ENCODE measurements around the gene CD2. TPM values are rescaled to one million over a fixed set of nuclear protein-coding genes. Genes with fewer than 3 reads are reported as not detected.

CD2 gene
- total and polyA plus RNA-seq, 2 donors (not counting 3 experiments of a cell fraction or from before 2014, with no cell fraction given) = not detected

- dilution Hi-C loops (cut with MboI; ENCODE audit: extremely low pct_ligation_motif_present, low sequenced_read_pairs) (no loop called here), intact Hi-C loops (cut with micrococcal nuclease) (no loop called here)
- Histone ChIP-seq H3K4me2 (ENCODE audit: insufficient read depth, low read length) (no peak overlapping the region), H3K27ac (ENCODE audit: insufficient read depth, low read depth, low read length) (no peak overlapping the region), H3K9me3 (replicated peaks; ENCODE audit: control insufficient read depth, insufficient read depth, low read length) (no peaks in the 10 kb centered on the region), H2AFZ (ENCODE audit: low read depth, low read length) (no peak overlapping the region), H3K9me1 (replicated peaks; ENCODE audit: control insufficient read depth, extremely low read depth, insufficient read depth, low read length) (no peaks in the 10 kb centered on the region), H3K9ac (replicated peaks; ENCODE audit: extremely low read depth, insufficient read depth, low read length) (no peak overlapping the region), H3K36me3 (ENCODE audit: control insufficient read depth in 2 of 2, extremely low read depth in 1 of 2, insufficient read depth in 2 of 2, low read length in 2 of 2) (no peaks in the 10 kb centered on the region), H3K27me3 (ENCODE audit: control insufficient read depth in 2 of 2, insufficient read depth in 2 of 2, low read length in 2 of 2) (peaks cover 0 to 7% of the 10 kb centered on the region in 2 experiments), H3K4me1 (ENCODE audit: control insufficient read depth, extremely low read depth, insufficient read depth, low read length) (no peaks in the 10 kb centered on the region), H3K79me2 (ENCODE audit: control insufficient read depth, insufficient read depth, low read length) (no peaks in the 10 kb centered on the region), H4K20me1 (replicated peaks; ENCODE audit: control insufficient read depth, extremely low read depth, insufficient read depth, low read length) (no peaks in the 10 kb centered on the region), H3K4me3 (replicated peaks in 1 of 3; ENCODE audit: insufficient read depth in 1 of 3, low read depth in 1 of 3, low read length in 3 of 3) (no peak overlapping the region)
- BruUV-seq (replicated peaks) = no TSS peak
- DNase-seq (ENCODE audit: low read depth, low spot score) (no peak), FAIRE-seq (no peak)
- TF ChIP-seq MYC (IDR thresholded peaks at IDR 0.05; ENCODE audit: low read depth, low read length) = no peak
- TF ChIP-seq CTCF (IDR thresholded peaks at IDR 0.05; ENCODE audit: extremely low read depth in 1 of 2, insufficient read depth in 1 of 2, low read depth in 1 of 2, low read length in 2 of 2) = no peak
- TF ChIP-seq JUN (IDR thresholded peaks at IDR 0.05; ENCODE audit: borderline replicate concordance, insufficient read depth, insufficient read length, low read depth) = no peak
- no peak for TF ChIP-seq MAX (IDR thresholded peaks at IDR 0.05; ENCODE audit: insufficient read depth, insufficient read length)
- no peak for TF ChIP-seq POLR2AphosphoS5 (IDR thresholded peaks at IDR 0.05; ENCODE audit: insufficient read depth, low read depth, low read length)
- no peak for TF ChIP-seq POLR2A (IDR thresholded peaks at IDR 0.05; ENCODE audit: low read depth, low read length)
- no peak for TF ChIP-seq EZH2 (IDR thresholded peaks at IDR 0.05; ENCODE audit: borderline replicate concordance, low read depth, low read length, severe bottlenecking)
- no peak for TF ChIP-seq GATA2 (IDR thresholded peaks at IDR 0.05; ENCODE audit: insufficient read depth, insufficient read length, low read depth, low read length)
- no peak for TF ChIP-seq FOS (IDR thresholded peaks at IDR 0.05; ENCODE audit: borderline replicate concordance, insufficient read depth, low read length)
- ChIA-PET CTCF (no interaction called here), POLR2A (no interaction called here)
Observed at GRCh38 chr1:116807394-116808199, 53.4 kb downstream of the CD2 start.
